Islet precursor cell (in vitro differentiated cells): ENCODE measurements around the gene AADACL4.
A peak's percentile ranks its signal among the peaks of the same experiment; 100 is the strongest.

Source experiments
- DNase-seq: peaks from one replicate; pipeline ENCODE4 v3.0.0-alpha.2; 2018

Gene AADACL4

DNA sequence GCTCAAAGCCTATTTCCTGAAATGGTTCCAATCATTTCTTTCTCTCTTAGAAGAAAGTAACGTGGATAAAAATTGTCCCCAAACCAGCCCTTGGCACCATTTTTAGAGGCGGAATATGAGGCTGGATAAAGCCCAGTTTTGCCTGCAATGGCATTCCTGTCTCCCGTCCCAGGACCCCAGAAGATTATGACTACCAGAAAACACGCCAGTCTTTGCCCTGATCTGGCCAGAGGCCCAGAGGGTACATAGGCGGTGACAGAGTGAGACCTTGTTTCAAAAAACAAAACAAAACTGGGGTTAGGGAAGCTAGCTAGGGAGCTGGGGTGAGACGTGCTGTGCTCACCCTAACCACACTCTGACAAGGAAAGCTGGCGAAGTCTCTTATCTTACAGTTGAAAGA is at the start of gene AADACL4:
TSS of gene AADACL4 (plus strand) at position 301 of the 400 bp plus-strand sequence. CDS start 462 bp downstream, outside the sequence.
- no peak for DNase-seq

DNA sequence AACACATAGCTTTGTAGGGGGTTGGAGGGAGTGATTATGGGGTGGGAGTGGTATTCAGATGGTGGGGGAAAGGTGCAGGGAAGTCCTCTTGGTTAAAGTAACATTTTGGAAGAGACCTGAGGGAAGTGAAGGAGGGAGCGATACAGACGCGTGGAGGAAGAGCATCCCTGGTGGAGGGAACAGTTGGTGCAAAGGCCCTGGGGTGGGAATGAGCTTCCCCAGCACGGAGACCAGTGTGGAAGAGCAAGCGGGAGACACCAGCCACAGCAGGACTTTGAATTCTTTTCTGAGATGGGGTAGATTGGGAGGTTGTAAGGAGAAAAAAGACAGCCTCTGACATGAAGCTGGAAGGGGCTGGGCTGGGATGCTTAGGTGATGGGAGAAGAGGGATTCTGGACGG is 49.4 kb upstream of the AADACL4 start:
- DNase-seq, result no peak

DNA sequence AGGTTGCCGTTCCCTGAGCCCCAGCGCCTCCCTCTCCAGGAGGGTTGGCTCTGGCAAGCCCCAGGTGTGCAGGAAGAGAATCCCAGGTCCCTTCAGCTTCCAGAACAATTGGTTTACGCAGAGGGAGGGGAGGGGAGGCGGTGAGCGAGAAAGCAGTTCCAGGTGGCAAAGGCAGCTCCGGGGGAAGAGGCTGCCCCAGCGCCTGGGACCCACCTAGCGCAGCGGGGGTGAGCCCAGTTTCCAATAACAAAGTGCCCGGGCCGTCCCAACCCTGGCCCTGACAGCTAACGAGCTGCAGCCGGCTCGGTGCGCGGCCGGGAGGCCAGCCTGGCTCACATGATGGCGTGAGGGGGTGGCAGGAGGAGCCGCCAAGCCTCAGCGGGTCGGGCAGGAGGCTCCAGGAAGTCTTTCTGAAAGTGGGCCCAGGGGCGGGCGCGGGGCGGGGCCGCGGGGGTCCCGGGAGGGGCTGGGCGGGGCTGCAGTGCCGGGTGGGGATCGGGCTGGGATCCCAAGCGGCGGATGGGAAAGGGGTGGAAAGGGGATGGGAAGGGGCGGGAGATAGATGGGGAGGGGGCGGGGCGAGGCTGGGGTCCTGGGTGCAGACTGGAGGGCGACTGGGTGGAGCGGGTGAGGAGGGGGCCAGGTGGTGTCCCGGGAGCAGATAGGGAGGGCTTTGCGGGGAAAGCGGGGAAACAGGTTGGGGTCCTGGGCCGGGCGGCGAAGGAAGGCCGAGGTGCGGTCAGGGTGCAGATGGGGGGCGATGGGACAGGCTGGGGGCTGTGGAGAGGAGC is 48.7 kb upstream of the AADACL4 start:
- DNase-seq, result peak; percentile 85

DNA sequence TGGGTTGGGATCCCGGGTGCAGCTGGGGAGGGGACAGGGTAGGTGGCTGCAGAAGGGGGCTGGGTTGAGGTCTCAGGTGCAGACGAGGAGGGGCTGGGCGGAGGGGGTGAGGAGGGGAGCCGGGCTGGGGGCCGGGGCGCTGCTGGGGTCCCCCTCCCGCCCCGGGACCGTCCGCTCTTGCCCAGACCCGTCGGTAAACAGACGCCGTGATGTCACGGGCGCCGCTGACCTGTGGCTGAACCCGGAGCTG is 48.2 kb upstream of the AADACL4 start:
- no peak for DNase-seq

DNA sequence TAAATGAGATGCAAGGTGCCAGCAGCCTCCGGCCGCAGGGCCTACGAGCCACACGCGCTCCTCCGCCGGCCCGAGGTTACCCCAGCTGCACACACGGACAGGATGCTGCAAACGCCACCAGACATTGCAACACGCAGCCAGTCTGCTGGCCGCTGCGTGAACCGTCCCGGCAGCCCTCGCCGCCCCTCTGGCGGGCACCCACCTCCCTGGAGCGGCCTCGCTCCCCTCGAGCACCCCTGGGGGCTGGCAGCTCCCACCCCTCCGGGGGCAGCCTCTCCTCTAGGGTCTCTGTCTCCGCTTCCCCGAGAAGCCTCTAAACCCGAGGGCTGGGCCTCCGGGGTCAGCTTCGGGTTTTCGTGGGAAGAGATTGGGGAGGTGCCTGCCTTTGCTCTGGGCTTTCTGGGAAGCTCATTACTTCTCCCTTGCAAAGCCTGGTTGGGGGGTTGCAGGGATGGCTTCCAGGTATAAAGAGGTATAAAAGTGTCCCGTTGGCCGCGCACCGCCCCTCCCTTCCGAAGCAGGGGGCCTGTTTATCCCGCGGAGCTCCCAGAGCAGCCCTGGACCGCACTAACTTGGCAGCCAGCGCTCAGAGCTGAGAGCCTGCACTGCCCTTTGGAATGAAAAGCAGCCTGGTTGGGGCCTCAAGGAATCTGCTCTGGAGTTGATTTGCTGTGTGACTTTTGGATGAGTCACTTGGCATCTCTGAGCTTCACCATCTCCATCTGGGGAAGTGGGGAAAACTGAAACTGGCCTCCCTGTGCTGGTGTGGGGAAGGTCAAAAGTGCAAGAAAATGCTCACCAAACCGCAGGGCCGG is 47.7 kb upstream of the AADACL4 start:
- DNase-seq, result peak; percentile 93

DNA sequence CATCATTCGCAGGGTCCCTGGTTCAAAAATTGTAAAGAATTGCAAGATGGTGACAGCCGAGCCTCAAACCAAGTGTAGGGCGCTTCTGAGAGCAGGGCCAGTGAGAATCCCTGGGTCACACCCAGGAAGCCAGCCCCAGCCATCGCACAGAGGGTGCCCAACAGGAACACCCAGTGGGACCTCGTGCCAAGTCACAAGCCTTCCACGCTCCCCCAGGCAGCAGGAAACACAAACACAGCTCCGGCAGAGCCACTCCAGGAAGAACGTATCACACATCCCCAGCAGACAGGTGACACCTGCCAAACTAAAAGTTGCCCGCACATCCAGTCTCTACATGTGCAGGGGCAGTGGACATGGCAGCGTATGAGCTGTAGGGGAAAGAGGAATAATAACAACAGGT is 46.1 kb upstream of the AADACL4 start:
- DNase-seq, result no peak

DNA sequence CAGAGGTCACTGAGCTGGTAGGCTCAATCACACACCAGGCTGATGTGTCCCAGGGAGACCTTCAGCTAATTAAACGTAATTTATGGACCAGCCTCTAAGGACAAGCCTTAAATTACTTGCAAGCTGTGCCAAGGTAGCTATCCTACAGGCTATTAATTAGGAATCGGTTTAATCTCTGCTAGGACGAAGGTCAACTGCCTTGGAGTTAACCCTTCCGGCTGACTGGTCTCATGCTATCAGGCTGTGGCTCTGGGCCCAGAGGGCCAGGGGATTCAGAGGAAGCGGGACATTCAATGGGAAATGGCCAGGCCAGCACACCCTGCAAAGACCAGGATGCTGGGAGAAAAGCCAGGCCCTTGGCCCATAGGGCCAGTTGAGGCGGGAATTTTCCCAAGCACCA is 44.9 kb upstream of the AADACL4 start:
- no peak for DNase-seq

DNA sequence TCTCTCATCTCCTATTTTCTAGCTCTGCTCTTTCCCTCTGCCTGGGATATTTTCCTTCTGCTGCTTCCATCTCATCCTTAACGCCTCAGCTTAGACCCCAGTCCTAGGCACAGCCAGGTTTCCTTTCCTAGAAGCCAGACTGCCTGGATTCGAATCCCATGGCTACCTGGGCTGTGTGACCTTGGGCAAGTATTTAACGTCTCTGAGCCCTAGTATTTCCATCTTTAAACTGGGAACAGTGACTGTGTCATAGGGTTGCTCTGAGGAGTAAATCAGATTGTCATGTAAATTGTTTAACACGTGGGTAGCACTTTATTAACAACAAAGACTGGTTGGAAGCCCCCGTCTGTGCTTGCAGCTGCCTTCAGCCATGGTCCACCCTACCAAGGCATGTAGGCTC is 44.2 kb upstream of the AADACL4 start:
- DNase-seq, result no peak

DNA sequence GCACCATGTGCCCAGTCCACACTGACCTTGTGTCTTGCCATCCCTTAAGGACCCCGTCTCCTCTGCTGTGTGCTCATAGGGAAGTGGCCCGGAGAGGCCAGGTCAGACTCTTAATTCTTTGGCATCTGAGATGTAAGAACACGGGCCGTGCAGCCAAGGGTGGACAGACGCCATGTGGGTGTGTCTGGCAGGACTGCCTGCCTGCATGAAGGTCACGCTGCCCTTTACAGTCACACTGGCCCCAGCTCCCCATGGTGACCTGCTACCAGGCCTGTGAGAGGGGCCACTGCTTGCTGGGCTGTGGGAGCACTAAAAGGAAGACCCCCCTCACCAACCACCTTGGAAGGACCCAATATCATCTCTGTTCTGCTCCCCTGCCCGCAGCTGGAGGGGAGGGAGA is 43.5 kb upstream of the AADACL4 start:
- DNase-seq, result no peak

DNA sequence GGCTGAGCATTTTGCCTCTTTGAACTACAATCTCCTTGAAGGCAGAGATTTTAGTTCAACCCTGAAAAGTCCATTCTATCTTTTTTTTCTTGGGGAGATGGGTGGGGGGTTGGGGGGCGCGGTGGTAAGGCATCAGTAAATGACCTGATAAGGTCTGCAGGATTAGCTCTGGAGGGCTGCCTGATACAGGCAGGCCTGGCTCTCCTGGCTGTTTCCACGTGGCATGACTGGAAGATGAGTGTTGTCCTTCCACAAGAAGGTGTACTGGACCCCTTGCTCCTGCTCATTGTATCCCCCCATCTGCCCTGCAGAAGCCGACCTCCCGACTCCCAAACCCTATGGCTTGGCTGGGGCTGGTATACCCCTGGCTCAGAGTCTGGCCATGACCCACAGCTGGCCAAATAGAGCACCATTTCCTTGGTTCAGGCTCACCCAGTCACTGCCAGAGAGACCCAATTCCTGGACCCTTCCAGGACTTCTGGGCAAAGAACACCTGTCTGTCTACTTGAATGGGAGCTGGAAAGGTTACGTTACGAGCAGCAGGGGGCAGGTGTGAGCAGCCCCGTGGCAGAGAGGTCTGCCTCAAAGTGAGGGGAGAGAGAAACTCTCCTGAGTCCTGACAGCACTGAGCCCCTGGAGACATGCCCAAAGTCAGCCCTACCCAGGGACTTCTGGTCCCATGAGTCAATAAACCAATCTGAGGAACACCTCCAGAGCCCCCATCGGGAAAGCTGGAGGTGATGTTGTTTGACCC is 42.8 kb upstream of the AADACL4 start:
- peak; percentile 82 for DNase-seq

DNA sequence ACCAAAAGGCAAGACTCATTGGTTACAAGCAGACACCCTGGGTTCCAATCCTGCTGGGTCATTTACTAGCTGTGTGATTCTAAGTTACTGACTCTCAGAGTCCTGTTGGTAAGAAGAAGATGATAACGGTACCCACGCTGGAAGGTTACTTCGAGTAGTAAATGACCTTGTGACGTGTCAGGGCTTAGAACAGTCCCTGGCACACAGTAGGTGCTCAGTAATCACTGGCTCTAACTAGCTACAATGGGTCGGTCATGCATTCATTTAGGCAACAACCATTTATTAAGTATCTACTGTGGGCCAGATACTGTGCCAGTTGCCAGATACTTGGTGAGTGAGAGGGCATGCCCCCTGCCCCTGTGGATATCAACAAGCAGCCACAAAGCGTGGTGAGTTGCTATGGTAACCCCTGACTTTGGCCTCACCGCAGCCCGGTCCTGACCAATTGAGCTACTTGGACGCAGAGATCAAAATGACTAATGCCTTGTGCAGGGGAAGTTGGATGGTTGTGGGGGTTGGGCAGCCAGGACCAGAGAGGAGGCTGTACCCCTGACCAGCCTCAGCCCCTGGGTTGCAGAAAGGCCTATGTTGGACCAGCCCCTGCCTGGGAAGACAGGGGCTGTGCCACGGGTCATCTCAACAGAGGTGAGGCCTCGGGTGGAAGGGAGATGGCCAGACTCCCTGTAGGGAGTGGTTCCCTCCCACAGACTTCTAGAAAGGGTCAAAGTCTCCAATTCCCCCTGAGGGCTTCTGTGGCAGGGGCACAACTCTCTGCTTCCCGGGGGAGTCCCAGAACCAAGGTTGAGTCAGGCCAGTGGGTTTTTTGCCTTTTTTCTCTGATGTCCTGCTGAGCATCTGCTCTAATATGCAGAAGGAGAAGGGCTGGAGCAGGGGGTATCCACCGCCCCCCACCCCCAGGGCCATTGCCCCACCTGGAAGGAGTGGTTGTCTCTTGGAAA is 41.9 kb upstream of the AADACL4 start:
- DNase-seq, result peak; percentile 82

DNA sequence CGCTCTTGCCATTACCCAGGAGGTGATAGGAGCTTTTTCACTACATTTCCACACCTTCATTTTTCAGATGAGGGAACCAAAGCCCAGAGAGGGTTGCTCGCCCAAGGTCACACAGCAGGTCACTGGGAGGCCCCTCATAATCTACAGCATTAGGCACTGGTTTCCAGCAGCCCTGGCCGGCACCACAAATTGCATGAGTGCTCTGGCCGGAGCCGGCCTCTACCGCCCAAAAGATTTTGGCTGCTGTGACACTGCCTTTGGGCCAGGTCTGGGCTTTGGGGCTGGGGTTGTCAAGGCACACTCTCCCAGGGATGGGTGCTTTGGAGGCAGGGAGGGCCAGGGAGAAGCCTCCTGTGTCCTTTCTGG is 41.2 kb upstream of the AADACL4 start:
- DNase-seq, result no peak

DNA sequence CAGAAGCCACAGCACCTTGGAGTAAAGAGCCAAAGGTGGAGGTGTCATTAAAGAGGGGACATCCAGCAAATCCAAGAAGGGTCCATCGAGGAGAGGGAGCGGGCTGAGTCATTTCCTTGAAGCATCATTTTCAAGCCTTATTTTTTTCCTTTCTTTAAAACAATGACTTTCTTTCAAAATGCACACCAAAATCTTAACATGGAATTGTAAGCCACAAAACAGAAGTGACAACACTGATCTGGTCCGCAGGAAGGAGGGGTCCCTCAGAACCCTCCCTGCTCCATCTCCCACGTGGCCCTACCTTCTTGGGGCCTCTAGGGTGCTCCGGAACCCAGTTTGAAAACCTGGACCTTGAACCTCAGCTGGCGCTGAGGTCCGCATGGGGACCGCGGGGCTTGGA is 40.7 kb upstream of the AADACL4 start:
- DNase-seq, result no peak

DNA sequence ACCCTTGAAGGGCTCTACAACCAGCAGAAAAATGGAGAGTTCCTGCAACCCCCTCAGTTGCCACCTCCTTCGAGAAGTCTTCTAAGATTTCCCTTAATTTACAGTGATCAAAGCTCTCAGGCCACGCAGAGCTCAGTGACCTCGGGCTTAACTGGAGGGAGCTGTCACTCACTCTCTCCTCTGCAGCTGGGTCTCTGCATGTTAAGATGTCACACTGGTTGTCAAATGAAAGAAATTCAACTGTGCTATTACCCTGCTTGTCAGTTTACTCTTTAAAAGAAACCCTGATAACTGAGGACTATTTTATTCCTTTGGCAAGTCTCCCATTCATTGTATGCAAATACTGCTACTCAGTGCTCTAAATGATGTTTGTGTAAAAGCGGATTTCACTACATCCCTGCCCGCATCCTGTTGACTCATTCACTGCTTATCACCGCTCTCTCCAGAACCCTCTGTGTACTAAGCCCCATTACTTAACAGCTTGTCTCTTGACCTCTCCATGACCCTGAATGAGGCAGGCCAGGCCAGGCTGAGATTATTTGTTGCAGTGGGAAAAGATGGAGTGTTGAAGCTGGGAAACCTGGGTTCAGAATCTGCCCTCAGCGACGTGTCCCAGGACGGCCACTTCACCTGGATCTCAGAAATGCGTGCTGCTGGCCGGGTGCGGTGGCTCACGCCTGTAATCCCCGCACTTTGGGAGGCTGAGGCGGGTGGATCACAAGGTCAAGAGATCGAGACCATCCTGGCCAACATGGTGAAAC is 39.6 kb upstream of the AADACL4 start:
- DNase-seq, result peak; percentile 91

DNA sequence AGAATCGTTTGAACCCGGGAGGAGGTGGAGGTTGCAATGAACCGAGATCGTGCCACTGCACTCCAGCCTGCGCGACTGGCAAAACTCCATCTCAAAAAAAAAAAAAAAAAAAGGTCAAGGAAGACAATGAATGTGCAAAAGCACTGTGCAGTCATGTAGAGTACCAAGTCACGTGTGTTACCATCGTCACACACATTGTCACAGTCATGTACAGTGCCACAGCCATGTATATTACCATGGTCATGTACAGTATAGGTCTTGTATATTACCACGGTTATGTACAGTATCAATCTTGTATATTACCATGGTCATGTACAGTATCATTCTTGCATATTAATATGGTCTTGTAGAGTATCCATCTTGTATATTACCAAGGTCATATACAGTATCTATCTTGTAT is 38.9 kb upstream of the AADACL4 start:
- no peak for DNase-seq

DNA sequence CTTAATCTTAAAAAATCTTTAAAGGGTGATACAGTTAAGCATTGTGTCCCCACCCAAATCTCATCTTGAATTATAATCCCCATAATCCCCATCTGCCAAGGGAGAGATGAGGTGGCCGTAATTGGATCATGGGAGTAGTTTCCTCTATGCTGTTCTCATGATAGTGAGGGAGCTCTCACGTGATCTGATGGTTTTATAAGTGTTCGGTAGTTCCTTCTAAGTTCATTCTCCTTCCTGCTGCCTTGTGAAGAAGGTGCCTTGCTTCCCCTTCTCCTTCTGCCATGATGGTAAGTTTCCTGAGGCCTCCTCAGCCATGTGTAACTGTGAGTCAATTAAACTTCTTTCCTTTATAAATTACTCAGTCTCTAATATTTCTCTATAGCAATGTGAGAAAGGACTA is 36.6 kb upstream of the AADACL4 start:
- no peak for DNase-seq

DNA sequence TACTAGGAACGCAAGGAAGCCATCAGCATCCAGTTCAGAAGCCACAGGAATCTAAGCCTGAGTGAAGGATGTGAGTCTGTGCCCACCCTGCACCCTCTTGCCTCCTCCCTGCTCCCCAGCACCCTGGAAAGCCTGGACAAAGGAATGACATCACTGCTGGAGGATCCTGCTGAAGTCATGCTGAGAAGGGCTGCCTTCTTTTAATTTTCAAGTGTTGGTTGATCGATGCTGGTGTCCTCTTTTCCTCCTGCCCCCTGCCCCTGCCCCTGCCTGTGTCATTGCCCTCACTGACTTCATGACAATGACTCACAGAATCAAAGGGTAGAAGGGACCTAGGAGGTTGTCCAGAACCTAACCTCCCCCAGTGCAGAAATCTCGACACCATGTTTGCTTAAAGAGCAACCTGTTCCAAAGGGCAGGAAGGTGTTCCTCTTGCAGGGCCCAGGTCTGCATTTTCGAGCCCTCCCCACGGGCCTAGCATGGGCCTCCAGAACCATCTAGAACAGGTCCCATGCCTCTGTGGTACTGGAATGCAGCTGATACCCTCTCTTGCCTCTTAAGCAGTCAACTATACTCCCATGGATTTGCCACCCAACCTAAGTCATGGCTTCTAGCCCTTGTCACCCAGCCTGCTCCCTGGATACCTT is 35.5 kb upstream of the AADACL4 start:
- DNase-seq, result no peak

DNA sequence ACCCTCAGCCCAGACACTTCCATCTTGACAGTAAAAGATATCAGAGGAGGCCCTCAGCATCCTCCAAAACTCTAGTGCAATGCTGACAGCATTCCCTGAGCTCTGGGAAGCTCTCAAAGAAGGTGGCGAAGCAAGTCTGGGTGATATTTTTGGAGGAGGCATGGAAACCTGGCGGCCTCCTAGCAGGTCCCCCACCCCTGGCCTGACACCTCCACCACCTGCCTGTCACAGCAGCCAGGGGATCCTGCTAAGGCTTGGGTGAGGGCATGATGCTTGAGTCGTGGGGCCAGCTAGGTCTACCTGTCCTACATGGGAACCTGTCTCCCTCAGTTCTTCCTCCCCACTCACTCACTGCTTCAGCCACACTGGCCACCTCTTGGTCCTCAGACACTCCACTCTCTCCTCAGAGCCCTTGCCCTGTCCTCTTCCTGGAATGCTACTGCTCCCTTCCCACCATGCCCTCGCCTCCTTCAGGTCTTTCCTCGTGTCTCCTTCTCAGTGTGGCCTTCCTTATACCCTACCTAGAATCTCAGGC is 34.3 kb upstream of the AADACL4 start:
- no peak for DNase-seq

DNA sequence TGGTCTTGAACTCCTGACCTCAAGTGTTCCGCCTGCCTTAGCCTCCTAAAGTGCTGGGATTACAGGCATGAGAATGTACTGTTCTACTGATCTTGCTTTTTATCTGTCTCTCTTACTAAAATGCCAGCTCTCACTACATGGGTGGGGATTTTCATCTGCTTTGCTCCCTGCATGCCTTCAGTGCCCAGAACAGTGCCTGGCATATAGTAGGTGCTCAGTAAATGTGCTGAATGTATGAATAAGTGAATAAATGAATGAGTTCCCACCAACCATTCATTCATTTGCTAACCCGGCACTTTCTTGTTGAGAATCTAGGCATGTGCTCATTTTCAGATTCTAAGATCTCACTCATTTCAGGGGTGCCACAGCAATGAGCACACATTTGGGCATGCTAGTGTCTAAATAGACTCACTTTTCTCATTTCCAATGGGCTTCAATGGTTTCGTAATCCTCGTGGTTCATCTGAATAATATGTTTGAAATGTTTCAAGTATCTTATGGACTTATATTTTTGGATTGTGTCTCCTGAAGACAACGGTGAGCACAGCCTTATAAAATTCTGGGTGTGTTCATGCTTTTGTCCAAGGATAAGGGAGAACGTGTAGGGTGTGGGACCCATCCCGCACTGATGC is 33.5 kb upstream of the AADACL4 start:
- no peak for DNase-seq

DNA sequence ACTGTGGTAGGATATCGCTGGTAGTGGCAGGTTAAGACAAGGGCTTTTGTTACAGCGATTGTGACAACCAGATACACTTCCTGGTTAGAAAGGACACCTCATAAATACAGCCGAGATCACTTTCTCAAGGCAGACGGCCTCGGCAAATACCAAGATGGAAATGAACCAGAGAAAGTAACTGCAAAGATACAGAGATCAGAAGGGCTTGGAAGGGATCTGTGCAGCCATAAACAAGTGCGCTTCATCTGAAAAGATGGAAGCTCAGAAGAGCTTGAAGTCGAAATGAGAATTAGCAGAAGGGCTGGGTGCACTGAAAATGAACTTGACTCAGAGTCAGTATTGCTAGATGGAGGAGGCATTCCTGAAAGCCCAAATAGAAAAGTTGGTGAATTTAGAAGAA is 32.9 kb upstream of the AADACL4 start:
- no peak for DNase-seq

DNA sequence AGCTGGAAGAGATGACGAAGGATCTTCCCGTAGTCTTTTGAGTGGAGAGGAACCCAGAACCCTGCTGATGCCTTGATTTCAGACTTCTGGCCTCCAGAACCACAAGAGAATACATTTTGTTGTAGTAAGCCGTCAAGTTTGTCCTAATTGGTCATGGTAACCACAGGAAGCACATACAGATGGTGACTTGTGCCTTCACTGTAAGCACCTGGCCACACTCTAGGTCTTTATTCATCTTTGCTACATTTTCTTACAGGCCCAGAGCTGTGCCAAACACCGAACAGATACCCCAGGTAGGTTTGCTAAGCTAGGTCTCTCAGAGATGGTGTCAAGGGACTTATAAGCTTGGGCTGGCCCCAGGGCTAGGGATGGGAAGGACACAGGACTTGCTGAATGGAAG is 30.7 kb upstream of the AADACL4 start:
- DNase-seq, result no peak
